ACC112 (cell line): ENCODE data around the gene DENND1A.

Source experiments
- H2AFZ ChIP-seq: fragments of 200-600 bp; sonication (generic); one replicate; pipeline ENCODE4 v1.6.0; 2017; ENCODE audit warnings: antibody characterized with exemption, low read length; ENCODE audit not compliant: unreplicated experiment
- H3K27ac ChIP-seq: fragments of 200-600 bp; sonication (generic); 2 replicates; pipeline ENCODE4 v1.5.1; 2014; ENCODE audit warnings: low read depth, mild to moderate bottlenecking, antibody characterized with exemption, low read length, moderate library complexity
- H3K27me3 ChIP-seq: fragments of 200-600 bp; sonication (generic); 2 replicates; pipeline ENCODE4 v1.6.1; 2014; ENCODE audit warnings: mild to moderate bottlenecking, antibody characterized with exemption, low read length, moderate library complexity, mixed read lengths; ENCODE audit not compliant: insufficient read depth
- H3K36me3 ChIP-seq: fragments of 200-600 bp; sonication (generic); 2 replicates; pipeline ENCODE4 v1.6.1; 2016; ENCODE audit warnings: mild to moderate bottlenecking, antibody characterized with exemption, low read length, moderate library complexity, mixed read lengths; ENCODE audit not compliant: insufficient read depth
- H3K4me1 ChIP-seq: fragments of 200-600 bp; sonication (generic); one replicate; pipeline ENCODE4 v1.6.1; 2016; ENCODE audit warnings: low read length, mixed read lengths; ENCODE audit not compliant: insufficient read depth, unreplicated experiment, control insufficient read depth
- H3K4me3 ChIP-seq: fragments of 200-600 bp; sonication (generic); 2 replicates; pipeline ENCODE4 v1.5.1; 2014; ENCODE audit warnings: mild to moderate bottlenecking, low read depth, low read length
- H3K79me2 ChIP-seq: fragments of 200-600 bp; sonication (generic); one replicate; pipeline ENCODE4 v1.6.0; 2016; ENCODE audit warnings: low read length; ENCODE audit not compliant: control insufficient read depth, unreplicated experiment, insufficient read depth

The DENND1A gene

GRCh38 chr9:123960965-123961364 lies 31.0 kb upstream of the DENND1A start:
- no peaks in the 10 kb centered on the region for H3K79me2 ChIP-seq
- H3K27ac ChIP-seq, result no peak overlapping the region
- peaks cover 70% of the 10 kb centered on the region for H3K27me3 ChIP-seq
- no peaks in the 10 kb centered on the region for H3K4me1 ChIP-seq
- H3K4me3 ChIP-seq, result no peak overlapping the region
- no peaks in the 10 kb centered on the region for H3K36me3 ChIP-seq
- H2AFZ ChIP-seq, result no peak overlapping the region

- H3K79me2 ChIP-seq, result no peaks in the 10 kb centered on the region
These were observed 30.4 kb upstream of the DENND1A start for GRCh38 chr9:123960366-123960765.

GRCh38 chr9:123959787-123960186 lies 29.9 kb upstream of the DENND1A start:
- Histone ChIP-seq H3K4me3 (no peak overlapping the region), H3K79me2 (no peaks in the 10 kb centered on the region), H3K36me3 (no peaks in the 10 kb centered on the region), H2AFZ (no peak overlapping the region), H3K4me1 (no peaks in the 10 kb centered on the region), H3K27ac (no peak overlapping the region), H3K27me3 (peaks cover 58% of the 10 kb centered on the region)

More at GRCh38 chr9:123960366-123960765, 30.4 kb upstream of the DENND1A start:
- Histone ChIP-seq H3K36me3 (no peaks in the 10 kb centered on the region), H3K4me1 (no peaks in the 10 kb centered on the region), H3K27me3 (peaks cover 64% of the 10 kb centered on the region), H3K27ac (no peak overlapping the region), H2AFZ (no peak overlapping the region), H3K4me3 (no peak overlapping the region)

- Histone ChIP-seq H3K27me3 (peaks cover 49% of the 10 kb centered on the region), H3K36me3 (no peaks in the 10 kb centered on the region), H3K4me3 (no peak overlapping the region), H2AFZ (no peak overlapping the region), H3K4me1 (no peaks in the 10 kb centered on the region), H3K27ac (no peak overlapping the region), H3K79me2 (no peaks in the 10 kb centered on the region)
These were observed 27.8 kb upstream of the DENND1A start for GRCh38 chr9:123957731-123958130.

GRCh38 chr9:123957168-123957721 lies 27.3 kb upstream of the DENND1A start:
- H3K4me1 ChIP-seq, result no peaks in the 10 kb centered on the region
- no peak overlapping the region for H3K4me3 ChIP-seq
- peaks cover 52% of the 10 kb centered on the region for H3K27me3 ChIP-seq
- no peaks in the 10 kb centered on the region for H3K36me3 ChIP-seq
- no peak overlapping the region for H3K27ac ChIP-seq
- no peak overlapping the region for H2AFZ ChIP-seq
- H3K79me2 ChIP-seq, result no peaks in the 10 kb centered on the region

GRCh38 chr9:123955637-123956036 lies 25.7 kb upstream of the DENND1A start:
- H2AFZ ChIP-seq, result no peak overlapping the region
- H3K4me3 ChIP-seq, result no peak overlapping the region
- H3K27ac ChIP-seq, result no peak overlapping the region

GRCh38 chr9:123954518-123955280 lies 24.8 kb upstream of the DENND1A start:
- H3K4me3 ChIP-seq, result no peak overlapping the region
- no peak overlapping the region for H3K27ac ChIP-seq
- H3K27me3 ChIP-seq, result peaks cover 44% of the 10 kb centered on the region
- H3K4me1 ChIP-seq, result no peaks in the 10 kb centered on the region
- H2AFZ ChIP-seq, result no peak overlapping the region
- no peaks in the 10 kb centered on the region for H3K79me2 ChIP-seq
- no peaks in the 10 kb centered on the region for H3K36me3 ChIP-seq

More at GRCh38 chr9:123955637-123956036, 25.7 kb upstream of the DENND1A start:
- Histone ChIP-seq H3K4me1 (no peaks in the 10 kb centered on the region), H3K79me2 (no peaks in the 10 kb centered on the region), H3K27me3 (peaks cover 52% of the 10 kb centered on the region), H3K36me3 (no peaks in the 10 kb centered on the region)

GRCh38 chr9:123952641-123953495 lies 22.9 kb upstream of the DENND1A start:
- no peaks in the 10 kb centered on the region for H3K4me1 ChIP-seq
- H3K27ac ChIP-seq, result no peak overlapping the region

GRCh38 chr9:123948286-123948685 lies 18.4 kb upstream of the DENND1A start:
- H3K27me3 ChIP-seq, result peaks cover 17% of the 10 kb centered on the region; the same call in 1 of the 2 replicates
- H3K27ac ChIP-seq, result no peak overlapping the region
- H3K79me2 ChIP-seq, result no peaks in the 10 kb centered on the region
- H3K36me3 ChIP-seq, result no peaks in the 10 kb centered on the region
- no peak overlapping the region for H3K4me3 ChIP-seq
- no peaks in the 10 kb centered on the region for H3K4me1 ChIP-seq
- H2AFZ ChIP-seq, result no peak overlapping the region

More at GRCh38 chr9:123952641-123953495, 22.9 kb upstream of the DENND1A start:
- Histone ChIP-seq H3K79me2 (no peaks in the 10 kb centered on the region), H3K4me3 (no peak overlapping the region), H3K36me3 (no peaks in the 10 kb centered on the region), H2AFZ (no peak overlapping the region), H3K27me3 (peaks cover 26% of the 10 kb centered on the region; the same call in 1 of the 2 replicates)

- Histone ChIP-seq H3K36me3 (no peaks in the 10 kb centered on the region), H3K27ac (no peak overlapping the region), H3K79me2 (no peaks in the 10 kb centered on the region), H3K27me3 (peaks cover 13% of the 10 kb centered on the region; the same call in 1 of the 2 replicates), H3K4me1 (no peaks in the 10 kb centered on the region), H3K4me3 (no peak overlapping the region), H2AFZ (no peak overlapping the region)
These were observed 17.4 kb upstream of the DENND1A start for GRCh38 chr9:123947326-123947725.
